ENCODE measurements around the gene KCNJ14.

Gene KCNJ14

DNA sequence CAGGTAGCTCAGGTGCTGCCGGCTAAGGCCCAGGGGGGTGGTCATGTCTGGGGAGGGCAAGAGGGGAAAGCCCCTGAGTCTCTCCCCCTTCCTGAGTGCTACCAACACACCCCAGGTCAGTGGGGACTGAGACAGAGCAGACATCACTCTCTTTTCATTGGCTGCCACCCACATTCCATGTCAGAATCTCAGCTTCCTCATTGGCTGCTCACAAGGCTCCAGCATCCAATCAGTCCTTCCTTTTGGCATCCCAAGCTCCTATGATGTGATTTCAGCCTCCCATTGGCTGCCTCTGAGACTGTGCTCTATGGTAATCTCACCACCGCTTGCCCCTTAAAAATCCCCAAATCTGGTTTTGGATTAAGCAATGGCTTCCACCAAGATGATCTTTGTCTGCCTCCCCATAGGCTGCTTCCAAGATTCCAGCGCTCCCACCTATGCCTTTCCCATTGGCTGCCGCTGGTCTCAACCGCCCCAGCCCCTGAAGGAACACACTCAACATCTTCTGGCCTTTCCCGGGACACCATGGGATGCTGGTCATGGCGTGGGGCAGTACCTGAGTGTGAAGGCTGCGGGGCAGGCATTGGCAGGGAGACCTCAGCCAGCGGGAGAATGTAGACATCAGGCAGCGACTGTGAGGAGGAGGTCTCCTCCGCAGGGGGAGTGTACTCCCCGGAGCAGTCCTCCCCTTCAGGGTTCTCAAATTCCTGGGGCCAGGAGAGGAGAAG is 54.3 kb downstream of the KCNJ14 start:
- DNase-seq: no peak

GRCh38 chr19:48510421-48511268 is 55.3 kb downstream of the KCNJ14 start:
- DNase-seq: peak; percentile 37 to 64

DNA sequence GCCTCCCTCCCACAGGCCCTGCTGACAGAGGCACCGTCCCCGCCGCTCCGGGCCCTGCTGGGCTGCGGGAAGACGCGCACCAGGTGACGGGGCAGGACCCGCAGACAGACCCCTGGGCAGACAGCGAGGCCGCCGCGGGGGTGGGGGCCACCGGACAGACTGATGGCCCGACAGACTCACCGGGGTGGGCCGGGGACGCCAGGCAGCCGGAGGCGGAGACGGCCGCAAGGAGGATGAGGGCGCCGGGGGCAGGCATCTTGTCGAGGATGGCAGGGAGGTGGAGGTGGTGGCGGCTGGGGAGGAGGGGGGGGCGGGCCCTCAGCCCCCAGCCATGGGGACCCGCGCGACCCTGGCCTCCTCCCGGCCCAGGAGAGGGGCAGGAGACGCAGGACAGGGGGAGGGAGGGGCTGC is 56.0 kb downstream of the KCNJ14 start:
- no peak for DNase-seq

DNA sequence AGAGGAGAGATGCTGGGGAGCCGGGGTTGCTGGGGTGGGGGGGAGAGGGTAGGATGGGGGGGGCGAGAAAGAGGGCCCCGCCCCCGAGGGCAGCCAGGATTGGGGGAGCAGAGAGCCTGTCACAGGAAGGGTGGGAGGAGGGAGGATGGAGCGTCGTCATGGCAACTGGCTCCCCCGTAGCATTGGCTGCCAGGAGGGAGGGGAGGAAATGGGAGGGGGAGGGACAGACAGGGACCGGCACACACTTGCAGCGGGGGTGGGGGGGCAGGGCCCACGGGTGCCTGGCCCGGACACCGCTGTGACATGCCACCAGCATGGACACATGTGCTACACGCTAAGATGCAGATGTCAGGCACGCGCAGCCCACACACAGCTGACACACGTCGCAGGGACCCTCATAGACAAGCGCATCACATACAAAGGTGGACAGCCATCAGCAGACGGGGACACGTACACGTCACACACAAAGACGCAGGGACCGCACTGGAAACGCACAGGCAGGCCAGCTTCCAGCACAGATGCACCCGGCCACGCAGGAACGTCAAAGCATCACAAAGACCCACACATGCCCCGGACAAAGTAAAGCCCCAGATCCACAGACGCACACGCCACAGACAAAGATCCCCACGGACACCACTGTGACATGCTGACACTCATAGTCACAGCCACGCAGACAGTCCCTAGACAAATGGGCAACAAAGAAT is 56.6 kb downstream of the KCNJ14 start, which contains the start of gene LMTK3:
Gene LMTK3, minus strand, starts transcription at position 36 of the 704 bp plus-strand sequence. CDS start 259 bp downstream, outside the sequence.
- peak in 1 of 2 experiments; percentile 16 for DNase-seq

DNA sequence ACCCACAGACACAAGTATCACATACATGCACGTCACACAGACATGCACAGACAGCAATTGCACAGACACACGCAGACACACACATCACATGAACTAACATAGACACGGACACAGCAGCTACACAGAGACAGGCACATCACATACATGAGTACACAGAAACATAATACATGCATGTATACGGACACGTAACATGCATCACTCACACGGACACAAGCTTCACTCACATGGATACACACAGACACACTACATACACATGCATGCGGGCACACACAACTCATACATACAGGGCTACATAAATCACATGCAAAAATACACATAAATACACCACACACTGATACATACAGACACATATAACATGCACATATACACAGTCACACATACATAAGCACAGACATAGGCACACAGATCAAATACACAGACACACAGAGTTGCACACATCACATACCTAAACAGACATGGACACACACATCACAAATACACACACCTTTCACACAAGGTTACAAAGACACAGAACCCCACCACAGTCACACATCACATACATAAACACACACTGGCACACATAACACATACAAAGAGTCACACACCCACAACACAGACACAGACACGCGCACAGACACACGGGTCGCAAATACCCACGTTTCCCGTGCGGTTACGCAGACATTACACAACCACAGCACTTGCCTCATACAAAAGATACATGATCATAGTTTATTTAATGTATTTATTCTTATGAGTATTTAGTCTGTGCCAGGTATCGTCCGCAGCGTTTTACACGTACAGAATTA is 57.3 kb downstream of the KCNJ14 start:
- DNase-seq: no peak

GRCh38 chr19:48513289-48514122 is 58.1 kb downstream of the KCNJ14 start:
- DNase-seq: peak; percentile 87 to 93

GRCh38 chr19:48514123-48514458 is 58.7 kb downstream of the KCNJ14 start:
- DNase-seq: no peak

DNA sequence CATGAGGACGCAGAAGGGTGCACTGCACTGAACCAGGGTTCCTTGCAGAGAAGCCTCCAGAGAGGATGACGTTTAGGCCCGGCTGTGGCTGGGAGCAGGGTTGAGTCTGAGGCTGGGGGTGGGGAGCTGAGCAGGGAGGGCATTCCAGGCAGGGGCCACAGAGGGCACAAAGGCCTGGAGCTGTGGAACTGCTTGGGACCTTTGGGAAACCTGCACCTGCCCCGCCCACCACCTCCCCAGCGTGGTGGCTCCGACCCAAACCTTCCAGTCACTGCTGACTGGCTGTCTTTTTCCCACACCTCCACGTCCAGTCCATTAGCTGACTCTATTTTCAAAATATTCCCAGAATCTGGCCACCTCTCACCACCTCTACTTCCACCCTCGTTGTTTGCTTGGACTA is 61.2 kb downstream of the KCNJ14 start:
- no peak for DNase-seq

Measured in Kasumi-1 (cell line).